Testis (tissue), 3 donors: Measurements from ENCODE around the gene POPDC3. TPM values are rescaled to one million over a fixed set of nuclear protein-coding genes. Genes with fewer than 3 reads are reported as not detected.

Source experiments
- DNase-seq: peaks from one replicate; pipeline ENCODE4 v3.0.0-alpha.2; 2019
- H3K27ac ChIP-seq, 2 donors: fragments of 200-600 bp; sonication (generic); one replicate each; pipeline ENCODE4 v1.5.1; 2019
- H3K27me3 ChIP-seq: fragments of 200-600 bp; sonication (generic); one replicate; pipeline ENCODE4 v1.5.1; 2019
- H3K36me3 ChIP-seq: fragments of 200-600 bp; sonication (generic); one replicate; pipeline ENCODE4 v1.5.1; 2017; ENCODE audit warnings: low read depth; ENCODE audit errors: missing control alignments
- H3K4me1 ChIP-seq: fragments of 200-600 bp; sonication (generic); one replicate; pipeline ENCODE4 v1.5.1; 2019
- H3K4me3 ChIP-seq, 2 donors: fragments of 200-600 bp; sonication (generic); one replicate each; pipeline ENCODE4 v1.5.1; 2017 to 2019
- H3K9me3 ChIP-seq: fragments of 200-600 bp; sonication (generic); one replicate; pipeline ENCODE4 v1.5.1; 2017
- POLR2A ChIP-seq: fragments of 450-650 bp; IDR thresholded peaks from one replicate; pipeline ENCODE4 v1.6.1; 2017; ENCODE audit warnings: antibody characterized with exemption, mild to moderate bottlenecking, moderate library complexity
- WGBS, 2 donors: methylation state at CpG; one replicate each; pipeline ENCODE4 v1.1.5; 2018; 5-methylcytosine and 5-hydroxymethylcytosine counted together
- intact Hi-C: fragments of 100-400 bp; cut with DNase I; formaldehyde crosslinking; loops from one replicate; pipeline ENCODE4 v1.15.1; 2023; ENCODE audit warnings: low total_unique reads
- polyA plus RNA-seq: library from polyadenylated mRNA; stranded (reverse); fragments of 350-450 nt; fragmentation: Illumina TruSeq; extraction: RNeasy Lipid Tissue Mini Kit (QIAGEN cat#74804); gene quantifications from one replicate; pipeline ENCODE4 v1.2.3, GENCODE V29; 2014; ENCODE audit warnings: low read depth, low replicate concordance; ENCODE audit not compliant: insufficient read depth
- total RNA-seq, 2 donors: library from RNA; depleted of rRNA; stranded (reverse); fragments of >200 nt; gene quantifications; one replicate each; pipeline ENCODE4 v1.2.3, GENCODE V29; 2016
- TF ChIP-seq, protein P1 (sequence below), 3 experiments: fragments of 450-650 bp in 2 of 3; fragments of 200-600 bp in 1 of 3; sonication (generic) in 1 of 3; IDR thresholded peaks; one replicate each; pipeline ENCODE4 v1.5.1; 2016 to 2019; ENCODE audit warnings: antibody characterized with exemption in 3 of 3, mild to moderate bottlenecking in 2 of 3, moderate library complexity in 1 of 3

Gene POPDC3
- total and polyA plus RNA-seq, 3 donors from 2014 or later = 7.8 to 13.8 (median 9.8) TPM

DNA sequence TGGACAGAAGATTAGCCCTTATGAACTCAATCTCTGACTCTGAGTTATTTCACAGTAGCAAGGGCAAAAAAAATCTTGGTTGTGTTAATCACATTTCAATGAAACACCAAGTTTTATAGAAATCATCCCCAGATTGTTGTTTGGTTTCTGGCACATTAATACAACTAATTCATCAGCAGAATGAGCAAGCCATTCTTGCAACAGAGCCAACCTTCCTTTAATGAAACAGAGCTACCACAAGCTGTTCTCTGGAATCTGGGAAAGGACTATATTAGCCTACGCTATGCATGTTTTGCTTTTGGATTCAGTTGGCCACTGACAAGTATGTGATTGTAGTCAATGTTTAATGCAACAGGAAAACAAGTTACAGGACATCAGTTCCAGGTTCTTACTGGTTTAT is 13.8 kb upstream of the POPDC3 start:
- WGBS, 2 donors = 65 to 72% methylated on average over 1 of the region's 1 CpG
- no peak overlapping the region for H3K4me3 ChIP-seq
- no peaks in the 10 kb centered on the region for H3K9me3 ChIP-seq
- no peak for TF ChIP-seq POLR2A
- TF ChIP-seq, protein P1, sequence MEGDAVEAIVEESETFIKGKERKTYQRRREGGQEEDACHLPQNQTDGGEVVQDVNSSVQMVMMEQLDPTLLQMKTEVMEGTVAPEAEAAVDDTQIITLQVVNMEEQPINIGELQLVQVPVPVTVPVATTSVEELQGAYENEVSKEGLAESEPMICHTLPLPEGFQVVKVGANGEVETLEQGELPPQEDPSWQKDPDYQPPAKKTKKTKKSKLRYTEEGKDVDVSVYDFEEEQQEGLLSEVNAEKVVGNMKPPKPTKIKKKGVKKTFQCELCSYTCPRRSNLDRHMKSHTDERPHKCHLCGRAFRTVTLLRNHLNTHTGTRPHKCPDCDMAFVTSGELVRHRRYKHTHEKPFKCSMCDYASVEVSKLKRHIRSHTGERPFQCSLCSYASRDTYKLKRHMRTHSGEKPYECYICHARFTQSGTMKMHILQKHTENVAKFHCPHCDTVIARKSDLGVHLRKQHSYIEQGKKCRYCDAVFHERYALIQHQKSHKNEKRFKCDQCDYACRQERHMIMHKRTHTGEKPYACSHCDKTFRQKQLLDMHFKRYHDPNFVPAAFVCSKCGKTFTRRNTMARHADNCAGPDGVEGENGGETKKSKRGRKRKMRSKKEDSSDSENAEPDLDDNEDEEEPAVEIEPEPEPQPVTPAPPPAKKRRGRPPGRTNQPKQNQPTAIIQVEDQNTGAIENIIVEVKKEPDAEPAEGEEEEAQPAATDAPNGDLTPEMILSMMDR (IDR thresholded peaks at IDR 0.05) = no peak
- no peaks in the 10 kb centered on the region for H3K27me3 ChIP-seq
- no peak overlapping the region for H3K27ac ChIP-seq
- DNase-seq = no peak
- H3K36me3 ChIP-seq = no peaks in the 10 kb centered on the region
- no peaks in the 10 kb centered on the region for H3K4me1 ChIP-seq
- intact Hi-C loops = no loop called here

DNA sequence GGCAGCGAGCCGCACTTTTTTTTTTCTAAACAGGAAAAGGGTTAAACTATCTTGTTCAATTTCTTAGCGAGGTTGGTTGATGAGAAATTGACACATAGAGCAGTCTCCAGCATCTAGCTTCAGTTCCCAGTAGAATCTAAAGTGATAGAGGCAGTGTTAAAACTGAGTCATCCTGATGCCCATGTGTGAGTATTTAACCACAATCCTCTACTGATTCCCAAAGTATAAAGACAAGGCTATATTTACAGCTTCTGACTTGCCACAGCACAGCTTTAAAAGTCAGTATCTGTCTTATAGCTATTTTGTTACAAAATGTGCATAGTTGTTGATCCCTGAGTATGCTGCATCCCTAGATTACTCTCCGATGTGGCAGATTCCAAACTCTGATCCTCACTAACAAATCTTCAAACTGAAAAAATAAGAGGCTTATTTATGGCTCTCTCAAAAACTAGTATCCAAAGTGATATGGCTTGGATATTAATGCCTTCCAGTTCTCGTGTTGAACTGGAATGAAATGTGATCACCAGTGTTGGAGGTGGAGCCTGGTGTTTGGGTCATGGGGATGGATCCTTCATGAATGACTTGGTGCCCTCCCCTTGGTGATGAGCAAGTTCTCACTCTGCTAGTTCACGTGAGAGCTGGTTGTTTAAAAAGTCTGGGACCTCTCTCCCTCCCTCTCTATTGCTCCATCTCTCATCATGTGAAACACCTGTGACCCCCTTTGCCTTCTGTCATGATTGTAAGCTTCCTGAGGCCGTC is 13.1 kb upstream of the POPDC3 start:
- Histone ChIP-seq H3K27ac (no peak overlapping the region), H3K9me3 (no peaks in the 10 kb centered on the region), H3K4me3 (no peak overlapping the region), H3K4me1 (no peaks in the 10 kb centered on the region), H3K36me3 (no peaks in the 10 kb centered on the region), H3K27me3 (no peaks in the 10 kb centered on the region)
- intact Hi-C loops = no loop called here
- no peak for DNase-seq
- TF ChIP-seq, protein P1 (IDR thresholded peaks at IDR 0.05) = no peak
- no peak for TF ChIP-seq POLR2A
- 69 to 77% methylated on average over 7 of the region's 7 CpGs for WGBS, 2 donors

DNA sequence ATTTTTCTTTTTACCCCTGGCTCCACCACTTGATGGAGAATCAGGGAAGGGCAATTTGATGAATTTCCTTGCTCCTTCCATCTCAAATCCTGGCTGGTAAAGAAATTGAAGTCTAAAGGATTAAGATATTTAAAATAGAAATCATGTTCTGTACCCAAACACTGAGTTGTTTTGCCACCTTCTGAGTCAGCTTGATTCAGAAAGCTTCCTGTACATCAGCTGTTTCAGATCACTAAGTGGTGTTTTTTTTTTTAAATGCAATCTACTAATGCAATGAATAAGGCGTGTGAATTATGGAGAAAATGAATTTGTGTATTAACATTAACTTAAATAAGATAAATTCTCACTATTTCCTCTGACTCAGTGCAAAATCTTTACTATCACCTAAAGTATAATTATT is 11.5 kb upstream of the POPDC3 start:
- Histone ChIP-seq H3K4me3 (no peak overlapping the region), H3K27me3 (no peaks in the 10 kb centered on the region), H3K9me3 (no peaks in the 10 kb centered on the region), H3K27ac (no peak overlapping the region), H3K4me1 (no peaks in the 10 kb centered on the region), H3K36me3 (no peaks in the 10 kb centered on the region)
- 92 to 98% methylated on average over 1 of the region's 1 CpG for WGBS, 2 donors
- TF ChIP-seq POLR2A = no peak
- TF ChIP-seq, protein P1 (IDR thresholded peaks at IDR 0.05) = no peak
- no peak for DNase-seq
- intact Hi-C loops = no loop called here

DNA sequence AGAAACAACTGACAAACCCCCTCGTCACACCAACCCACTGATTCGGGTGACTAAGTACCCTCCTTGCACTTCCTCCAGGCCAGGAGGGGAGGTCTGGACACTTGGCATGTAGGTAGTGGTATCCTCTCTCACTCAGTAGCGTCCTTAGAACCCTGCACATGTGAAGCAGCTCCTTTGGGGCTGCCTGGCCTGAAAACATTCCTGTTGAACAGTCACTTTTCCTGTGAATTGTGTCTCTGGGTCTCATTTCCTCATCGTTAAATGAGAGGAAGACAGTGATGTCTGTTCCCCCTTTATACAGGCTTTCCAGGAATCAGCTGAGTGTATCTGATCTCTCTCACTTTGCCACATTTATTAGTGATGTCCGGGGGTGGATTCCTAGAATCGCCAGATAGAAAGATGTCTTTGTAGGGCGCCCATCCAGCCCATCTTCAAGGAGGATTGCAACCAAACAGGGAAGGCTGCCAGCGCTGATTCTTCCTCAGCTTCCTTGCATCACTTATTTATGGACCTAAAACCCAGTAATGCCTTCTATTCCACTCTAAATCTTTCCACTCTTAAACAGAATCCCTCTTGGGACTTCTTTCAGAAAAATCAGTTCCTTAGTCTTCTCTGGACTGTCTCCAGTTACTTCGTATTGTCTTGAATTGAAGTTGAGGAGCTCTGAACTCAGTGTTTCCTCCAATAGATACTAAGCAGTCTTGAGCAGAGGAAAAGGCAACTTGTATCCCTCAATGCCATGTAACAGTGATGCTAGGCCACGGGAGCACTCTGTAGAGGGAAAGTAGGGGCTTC is 9.4 kb upstream of the POPDC3 start:
- Histone ChIP-seq H3K27me3 (no peaks in the 10 kb centered on the region), H3K4me3 (no peak overlapping the region), H3K27ac (no peak overlapping the region), H3K36me3 (no peaks in the 10 kb centered on the region), H3K4me1 (no peaks in the 10 kb centered on the region), H3K9me3 (no peaks in the 10 kb centered on the region)
- no peak for TF ChIP-seq POLR2A
- TF ChIP-seq, protein P1 (IDR thresholded peaks at IDR 0.05) = no peak
- no peak for DNase-seq
- WGBS, 2 donors = 75 to 78% methylated on average over 10 of the region's 10 CpGs
- intact Hi-C loops = no loop called here
